HEK293 (cell line): ENCODE results near the gene FCGBP.

Experiments
- CTCF ChIA-PET: fragments of 350-600 bp; formaldehyde crosslinking; extraction: SDS; loops from one replicate; lab custom pipeline; 2021; ENCODE audit warnings: antibody characterized with exemption; lab: Yijun Ruan, JAX
- POLR2A ChIA-PET: fragments of 300-600 bp; formaldehyde crosslinking; extraction: SDS; loops from one replicate; lab custom pipeline; 2020; ENCODE audit warnings: antibody characterized with exemption, inconsistent platforms; lab: Yijun Ruan, JAX
- H3K27ac ChIP-seq: fragments of 200-500 bp; sonication (Bioruptor generic); 2 replicates; pipeline ENCODE4 v1.5.1; 2014; ENCODE audit warnings: low read depth, low read length, control low read depth, inconsistent platforms; ENCODE audit errors: extremely low read depth
- H3K36me3 ChIP-seq, 2 experiments: fragments of 200-500 bp in 1 of 2; sonication (Bioruptor generic) in 1 of 2; 1 replicate in 1 of 2; 2 replicates in 1 of 2; pipeline ENCODE4 v1.5.1; 2014 to 2017; ENCODE audit warnings: inconsistent platforms in 2 of 2, low read length in 2 of 2; ENCODE audit not compliant: control insufficient read depth in 2 of 2, insufficient read depth in 1 of 2
- H3K4me1 ChIP-seq: fragments of 200-500 bp; sonication (Bioruptor generic); 2 replicates; pipeline ENCODE4 v1.5.1; 2014; ENCODE audit warnings: mild to moderate bottlenecking, low read length, inconsistent platforms; ENCODE audit not compliant: control insufficient read depth, insufficient read depth
- H3K4me3 ChIP-seq: 2 replicates; pipeline ENCODE4 v1.5.1; 2011; ENCODE audit warnings: low read depth, mild to moderate bottlenecking, control low read depth, low read length, moderate library complexity
- H3K9me3 ChIP-seq: fragments of 200-500 bp; sonication (Bioruptor generic); 2 replicates; pipeline ENCODE4 v1.5.1; 2014; ENCODE audit warnings: low read depth, low read length, inconsistent platforms; ENCODE audit not compliant: control insufficient read depth, insufficient read depth
- SP7 ChIP-seq: fragments of 450-650 bp; formaldehyde crosslinking; IDR thresholded peaks from 2 replicates; pipeline ENCODE4 v1.5.1; 2016; ENCODE audit warnings: missing biosample characterization, missing genetic modification characterization
- ZBTB44 ChIP-seq: fragments of 450-650 bp; IDR thresholded peaks from 2 replicates; pipeline ENCODE4 v1.5.1; 2018; ENCODE audit warnings: missing biosample characterization, mild to moderate bottlenecking, missing genetic modification characterization
- ZEB2 ChIP-seq: fragments of 450-650 bp; formaldehyde crosslinking; IDR thresholded peaks from 2 replicates; pipeline ENCODE4 v1.5.1; 2016; ENCODE audit warnings: missing biosample characterization, missing genetic modification characterization
- ZFHX2 ChIP-seq: fragments of 450-650 bp; formaldehyde crosslinking; conservative IDR thresholded peaks from 2 replicates; pipeline ENCODE4 v1.5.1; 2016; ENCODE audit warnings: missing biosample characterization, missing genetic modification characterization
- ZFP3 ChIP-seq: fragments of 450-650 bp; formaldehyde crosslinking; IDR thresholded peaks from 2 replicates; pipeline ENCODE4 v1.5.1; 2016; ENCODE audit warnings: low read depth, missing biosample characterization, missing genetic modification characterization
- ZNF155 ChIP-seq: fragments of 450-650 bp; formaldehyde crosslinking; IDR thresholded peaks from 2 replicates; pipeline ENCODE4 v1.5.1; 2016; ENCODE audit warnings: missing biosample characterization, missing genetic modification characterization
- ZNF2 ChIP-seq: fragments of 450-650 bp; formaldehyde crosslinking; IDR thresholded peaks from 2 replicates; pipeline ENCODE4 v1.5.1; 2016; ENCODE audit warnings: missing biosample characterization, missing genetic modification characterization
- ZNF302 ChIP-seq: fragments of 450-650 bp; formaldehyde crosslinking; IDR thresholded peaks from 2 replicates; pipeline ENCODE4 v1.5.1; 2016; ENCODE audit warnings: missing biosample characterization, missing genetic modification characterization, low read depth
- ZNF335 ChIP-seq: fragments of 450-650 bp; formaldehyde crosslinking; conservative IDR thresholded peaks from 2 replicates; pipeline ENCODE4 v1.5.1; 2016; ENCODE audit warnings: missing biosample characterization, missing genetic modification characterization
- ZNF354C ChIP-seq: fragments of 450-650 bp; formaldehyde crosslinking; IDR thresholded peaks from 2 replicates; pipeline ENCODE4 v1.5.1; 2016; ENCODE audit warnings: missing biosample characterization, missing genetic modification characterization, low read depth, borderline replicate concordance
- ZNF398 ChIP-seq: fragments of 450-650 bp; formaldehyde crosslinking; IDR thresholded peaks from 2 replicates; pipeline ENCODE4 v1.5.1; 2017; ENCODE audit warnings: missing biosample characterization, missing genetic modification characterization
- ZNF600 ChIP-seq: fragments of 450-650 bp; formaldehyde crosslinking; IDR thresholded peaks from 2 replicates; pipeline ENCODE4 v1.5.1; 2016; ENCODE audit warnings: missing biosample characterization, missing genetic modification characterization
- ZNF623 ChIP-seq: fragments of 450-650 bp; formaldehyde crosslinking; IDR thresholded peaks from 2 replicates; pipeline ENCODE4 v1.5.1; 2016; ENCODE audit warnings: missing biosample characterization, missing genetic modification characterization
- ZNF670 ChIP-seq: fragments of 450-650 bp; formaldehyde crosslinking; IDR thresholded peaks from 2 replicates; pipeline ENCODE4 v1.5.1; 2016; ENCODE audit warnings: missing biosample characterization, missing genetic modification characterization, low read depth
- ZNF747 ChIP-seq: fragments of 450-650 bp; formaldehyde crosslinking; IDR thresholded peaks from 2 replicates; pipeline ENCODE4 v1.5.1; 2016; ENCODE audit warnings: missing biosample characterization, missing genetic modification characterization
- ZNF776 ChIP-seq: fragments of 450-650 bp; formaldehyde crosslinking; IDR thresholded peaks from 2 replicates; pipeline ENCODE4 v1.5.0; 2017; ENCODE audit warnings: missing biosample characterization, missing genetic modification characterization, borderline replicate concordance
- ZSCAN16 ChIP-seq: fragments of 450-650 bp; formaldehyde crosslinking; IDR thresholded peaks from 2 replicates; pipeline ENCODE4 v1.5.1; 2016; ENCODE audit warnings: missing biosample characterization, missing genetic modification characterization
- TF ChIP-seq, protein P1 (sequence below): fragments of 450-650 bp; formaldehyde crosslinking; conservative IDR thresholded peaks from 2 replicates; pipeline ENCODE4 v1.5.1; 2016; ENCODE audit warnings: low read depth, missing biosample characterization, missing genetic modification characterization
- TF ChIP-seq, protein P2 (sequence below): fragments of 450-650 bp; formaldehyde crosslinking; optimal IDR thresholded peaks from 2 replicates; pipeline ENCODE3; 2016; ENCODE audit warnings: missing biosample characterization, mild to moderate bottlenecking, missing genetic modification characterization
- TF ChIP-seq, protein P3 (sequence below): fragments of 450-650 bp; formaldehyde crosslinking; IDR thresholded peaks from 2 replicates; pipeline ENCODE4 v1.5.1; 2016; ENCODE audit warnings: missing biosample characterization, missing genetic modification characterization, low read depth
- TF ChIP-seq, protein P4 (sequence below): fragments of 450-650 bp; formaldehyde crosslinking; IDR thresholded peaks from 2 replicates; pipeline ENCODE4 v1.5.1; 2017; ENCODE audit warnings: missing biosample characterization, missing genetic modification characterization

The FCGBP gene

DNA sequence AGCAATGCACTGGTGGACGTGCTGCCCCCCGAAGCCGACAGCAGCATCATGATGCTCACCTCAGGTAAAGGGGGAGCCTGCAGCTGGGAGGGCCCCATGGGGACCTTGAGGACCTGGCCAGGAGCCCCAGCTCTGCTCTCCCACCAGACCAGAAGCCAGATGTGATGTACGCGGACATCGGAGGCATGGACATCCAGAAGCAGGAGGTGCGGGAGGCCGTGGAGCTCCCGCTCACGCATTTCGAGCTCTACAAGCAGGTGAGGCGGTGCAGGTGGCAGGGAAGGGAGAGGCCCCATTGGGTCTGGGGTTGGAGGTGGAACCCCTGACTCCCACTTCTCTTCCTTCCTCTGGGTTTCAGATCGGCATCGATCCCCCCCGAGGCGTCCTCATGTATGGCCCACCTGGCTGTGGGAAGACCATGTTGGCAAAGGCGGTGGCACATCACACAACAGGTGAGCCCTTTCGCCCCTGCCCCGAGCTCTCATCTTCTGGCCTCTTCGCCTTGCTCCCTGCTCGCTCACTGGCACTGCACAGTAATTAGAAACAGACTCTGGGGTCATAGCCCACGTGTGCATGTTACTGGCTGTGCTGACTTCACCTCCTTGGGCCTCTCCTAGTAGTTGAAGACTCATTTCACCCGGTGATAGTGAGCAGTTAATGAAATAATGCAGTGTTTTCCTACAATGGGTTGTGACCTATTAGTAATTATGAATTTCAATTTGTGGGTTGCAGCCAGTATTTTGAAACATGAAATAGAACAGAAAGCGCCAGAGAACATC, 40.1 kb upstream of the FCGBP start (continued):
- TF ChIP-seq, protein P1, sequence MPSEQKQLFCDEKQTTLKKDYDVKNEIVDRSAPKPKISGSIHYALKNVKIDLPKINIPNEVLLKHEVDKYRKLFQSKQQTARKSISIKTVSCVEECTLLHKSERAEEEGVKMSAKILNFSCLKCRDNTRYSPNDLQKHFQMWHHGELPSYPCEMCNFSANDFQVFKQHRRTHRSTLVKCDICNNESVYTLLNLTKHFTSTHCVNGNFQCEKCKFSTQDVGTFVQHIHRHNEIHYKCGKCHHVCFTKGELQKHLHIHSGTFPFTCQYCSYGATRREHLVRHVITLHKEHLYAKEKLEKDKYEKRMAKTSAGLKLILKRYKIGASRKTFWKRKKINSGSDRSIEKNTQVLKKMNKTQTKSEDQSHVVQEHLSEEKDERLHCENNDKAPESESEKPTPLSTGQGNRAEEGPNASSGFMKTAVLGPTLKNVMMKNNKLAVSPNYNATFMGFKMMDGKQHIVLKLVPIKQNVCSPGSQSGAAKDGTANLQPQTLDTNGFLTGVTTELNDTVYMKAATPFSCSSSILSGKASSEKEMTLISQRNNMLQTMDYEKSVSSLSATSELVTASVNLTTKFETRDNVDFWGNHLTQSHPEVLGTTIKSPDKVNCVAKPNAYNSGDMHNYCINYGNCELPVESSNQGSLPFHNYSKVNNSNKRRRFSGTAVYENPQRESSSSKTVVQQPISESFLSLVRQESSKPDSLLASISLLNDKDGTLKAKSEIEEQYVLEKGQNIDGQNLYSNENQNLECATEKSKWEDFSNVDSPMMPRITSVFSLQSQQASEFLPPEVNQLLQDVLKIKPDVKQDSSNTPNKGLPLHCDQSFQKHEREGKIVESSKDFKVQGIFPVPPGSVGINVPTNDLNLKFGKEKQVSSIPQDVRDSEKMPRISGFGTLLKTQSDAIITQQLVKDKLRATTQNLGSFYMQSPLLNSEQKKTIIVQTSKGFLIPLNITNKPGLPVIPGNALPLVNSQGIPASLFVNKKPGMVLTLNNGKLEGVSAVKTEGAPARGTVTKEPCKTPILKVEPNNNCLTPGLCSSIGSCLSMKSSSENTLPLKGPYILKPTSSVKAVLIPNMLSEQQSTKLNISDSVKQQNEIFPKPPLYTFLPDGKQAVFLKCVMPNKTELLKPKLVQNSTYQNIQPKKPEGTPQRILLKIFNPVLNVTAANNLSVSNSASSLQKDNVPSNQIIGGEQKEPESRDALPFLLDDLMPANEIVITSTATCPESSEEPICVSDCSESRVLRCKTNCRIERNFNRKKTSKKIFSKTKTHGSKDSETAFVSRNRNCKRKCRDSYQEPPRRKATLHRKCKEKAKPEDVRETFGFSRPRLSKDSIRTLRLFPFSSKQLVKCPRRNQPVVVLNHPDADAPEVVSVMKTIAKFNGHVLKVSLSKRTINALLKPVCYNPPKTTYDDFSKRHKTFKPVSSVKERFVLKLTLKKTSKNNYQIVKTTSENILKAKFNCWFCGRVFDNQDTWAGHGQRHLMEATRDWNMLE (tag by site-specific recombination) = no peak
- TF ChIP-seq, protein P2, sequence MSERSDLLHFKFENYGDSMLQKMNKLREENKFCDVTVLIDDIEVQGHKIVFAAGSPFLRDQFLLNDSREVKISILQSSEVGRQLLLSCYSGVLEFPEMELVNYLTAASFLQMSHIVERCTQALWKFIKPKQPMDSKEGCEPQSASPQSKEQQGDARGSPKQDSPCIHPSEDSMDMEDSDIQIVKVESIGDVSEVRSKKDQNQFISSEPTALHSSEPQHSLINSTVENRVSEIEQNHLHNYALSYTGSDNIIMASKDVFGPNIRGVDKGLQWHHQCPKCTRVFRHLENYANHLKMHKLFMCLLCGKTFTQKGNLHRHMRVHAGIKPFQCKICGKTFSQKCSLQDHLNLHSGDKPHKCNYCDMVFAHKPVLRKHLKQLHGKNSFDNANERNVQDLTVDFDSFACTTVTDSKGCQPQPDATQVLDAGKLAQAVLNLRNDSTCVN (tag by site-specific recombination) = no peak
- TF ChIP-seq, protein P3, sequence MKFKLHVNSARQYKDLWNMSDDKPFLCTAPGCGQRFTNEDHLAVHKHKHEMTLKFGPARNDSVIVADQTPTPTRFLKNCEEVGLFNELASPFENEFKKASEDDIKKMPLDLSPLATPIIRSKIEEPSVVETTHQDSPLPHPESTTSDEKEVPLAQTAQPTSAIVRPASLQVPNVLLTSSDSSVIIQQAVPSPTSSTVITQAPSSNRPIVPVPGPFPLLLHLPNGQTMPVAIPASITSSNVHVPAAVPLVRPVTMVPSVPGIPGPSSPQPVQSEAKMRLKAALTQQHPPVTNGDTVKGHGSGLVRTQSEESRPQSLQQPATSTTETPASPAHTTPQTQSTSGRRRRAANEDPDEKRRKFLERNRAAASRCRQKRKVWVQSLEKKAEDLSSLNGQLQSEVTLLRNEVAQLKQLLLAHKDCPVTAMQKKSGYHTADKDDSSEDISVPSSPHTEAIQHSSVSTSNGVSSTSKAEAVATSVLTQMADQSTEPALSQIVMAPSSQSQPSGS = no peak
- TF ChIP-seq ZSCAN16 (tag by site-specific recombination) = no peak

DNA sequence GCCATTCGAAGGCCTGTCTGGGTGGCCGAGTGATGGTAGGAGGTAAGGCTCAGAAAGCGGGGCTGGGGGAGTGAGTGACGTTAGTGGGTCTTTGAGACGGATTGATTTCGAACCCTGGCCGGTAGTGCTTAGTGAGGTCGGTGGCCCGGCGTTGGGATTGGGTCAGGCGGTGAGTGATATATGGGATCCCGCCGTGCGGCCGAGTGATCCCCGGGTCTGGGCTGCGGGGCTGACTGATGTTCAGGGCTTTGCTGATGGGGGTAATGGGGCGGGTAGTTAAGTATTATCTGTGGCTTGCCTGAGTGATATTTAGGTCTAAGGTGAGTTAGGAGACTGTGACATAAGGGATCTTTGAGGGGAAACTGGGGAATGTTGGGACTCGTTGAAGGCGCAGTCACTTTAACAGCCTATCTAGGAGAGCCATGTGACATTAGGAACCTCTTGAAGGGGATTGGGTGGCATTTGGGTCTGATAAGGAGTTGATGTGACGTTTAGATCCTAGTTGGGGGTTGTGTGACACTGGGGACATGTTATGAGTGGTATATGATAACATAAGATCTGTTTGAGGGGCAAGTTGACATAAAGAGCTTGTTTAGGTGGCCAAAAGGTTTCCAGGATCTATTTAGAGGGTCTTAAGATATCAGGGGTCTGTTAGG, 37.1 kb upstream of the FCGBP start:
- POLR2A ChIA-PET = interaction anchor here (0.9 to 2.3 kb wide), 27 partner anchors 9 to 536 kb away, joined by 3 to 49 read pairs (median 8); partner anchors contain the start of genes DYRK1B, FBL, RPS16 and ZNF546
- H3K4me3 ChIP-seq = peak overlapping the region; percentile 66
- no peaks in the 10 kb centered on the region for H3K9me3 ChIP-seq
- H3K4me1 ChIP-seq = peaks cover 14% of the 10 kb centered on the region
- CTCF ChIA-PET = interaction anchor here (0.6 to 4.0 kb wide), 30 partner anchors 10 to 298 kb away, joined by 3 to 49 read pairs (median 6); partner anchors contain the start of genes FBL and ZNF546
- peaks cover 41 to 53% of the 10 kb centered on the region in 2 experiments for H3K36me3 ChIP-seq
- H3K27ac ChIP-seq = peak overlapping the region; percentile 35
- TF ChIP-seq ZNF600 (tag by site-specific recombination) (no peak), ZNF302 (tag by site-specific recombination) (no peak), ZNF335 (peak; percentile 80), ZFHX2 (no peak), ZNF354C (tag by site-specific recombination) (no peak), SP7 (tag by site-specific recombination) (no peak), ZFP3 (tag by site-specific recombination) (peak; percentile 47; the same call in 1 of the 2 replicates), ZNF398 (tag by site-specific recombination) (0 out of 2 replicates have a peak, but pooled peaks have one; percentile 8), ZNF776 (tag by site-specific recombination) (no peak), ZEB2 (no peak), ZNF623 (tag by site-specific recombination) (0 out of 2 replicates have a peak, but pooled peaks have one; percentile 16), ZBTB44 (tag by site-specific recombination) (no peak), ZNF2 (tag by site-specific recombination) (peak; percentile 19), ZNF747 (no peak), ZNF155 (tag by site-specific recombination) (no peak), ZNF670 (tag by site-specific recombination) (no peak)
- TF ChIP-seq, protein P4, sequence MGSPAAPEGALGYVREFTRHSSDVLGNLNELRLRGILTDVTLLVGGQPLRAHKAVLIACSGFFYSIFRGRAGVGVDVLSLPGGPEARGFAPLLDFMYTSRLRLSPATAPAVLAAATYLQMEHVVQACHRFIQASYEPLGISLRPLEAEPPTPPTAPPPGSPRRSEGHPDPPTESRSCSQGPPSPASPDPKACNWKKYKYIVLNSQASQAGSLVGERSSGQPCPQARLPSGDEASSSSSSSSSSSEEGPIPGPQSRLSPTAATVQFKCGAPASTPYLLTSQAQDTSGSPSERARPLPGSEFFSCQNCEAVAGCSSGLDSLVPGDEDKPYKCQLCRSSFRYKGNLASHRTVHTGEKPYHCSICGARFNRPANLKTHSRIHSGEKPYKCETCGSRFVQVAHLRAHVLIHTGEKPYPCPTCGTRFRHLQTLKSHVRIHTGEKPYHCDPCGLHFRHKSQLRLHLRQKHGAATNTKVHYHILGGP = no peak
